ENCODE data around the gene HIGD2A.
A peak's percentile ranks its signal among the peaks of the same experiment; 100 is the strongest.

HIGD2A gene

GRCh38 chr5:176384991-176385390, 3.6 kb upstream of the HIGD2A start:
- no peak for DNase-seq (ENCODE audit: low spot score)
- CTCF ChIA-PET, result no interaction called here
- H3K27ac ChIP-seq, result peak overlapping the region; percentile 11
- no peak for TF ChIP-seq CTCF (conservative IDR thresholded peaks at IDR 0.05; ENCODE audit: low read depth)
- POLR2A ChIA-PET (ENCODE audit: low non-redundant PET), result no interaction called here

- ChIA-PET CTCF (no interaction called here), POLR2A (ENCODE audit: low non-redundant PET) (interaction anchor here (0.6 kb wide), 1 partner anchor 151 kb away, joined by 4 read pairs; the partner anchor contains the start of gene RNF44)
- DNase-seq (ENCODE audit: low spot score), result no peak
- no peak for TF ChIP-seq CTCF (conservative IDR thresholded peaks at IDR 0.05; ENCODE audit: low read depth)
- no peak overlapping the region for H3K27ac ChIP-seq
These were observed 2.1 kb upstream of the HIGD2A start for GRCh38 chr5:176386491-176386890.

- POLR2A ChIA-PET (ENCODE audit: low non-redundant PET), result no interaction called here
- peak overlapping the region; percentile 99; the same call in 1 of the 2 replicates for H3K27ac ChIP-seq
- TF ChIP-seq CTCF (conservative IDR thresholded peaks at IDR 0.05; ENCODE audit: low read depth), result no peak
- CTCF ChIA-PET, result interaction anchor here (0.5 kb wide), 1 partner anchor 599 kb away, joined by 4 read pairs; no protein-coding TSS in a partner anchor
- DNase-seq (ENCODE audit: low spot score), result no peak
These were observed 1.1 kb upstream of the HIGD2A start for GRCh38 chr5:176387384-176387925.

GRCh38 chr5:176388003-176388443, 528 bp upstream of the HIGD2A start:
- TF ChIP-seq CTCF (conservative IDR thresholded peaks at IDR 0.05; ENCODE audit: low read depth), result no peak
- DNase-seq (ENCODE audit: low spot score), result peak; percentile 50
- POLR2A ChIA-PET (ENCODE audit: low non-redundant PET), result interaction anchor here (1.8 kb wide), 1 partner anchor 18 kb away, joined by 4 read pairs; no protein-coding TSS in a partner anchor

GRCh38 chr5:176389135-176390123, 878 bp downstream of the HIGD2A start:
- no peak for DNase-seq (ENCODE audit: low spot score)
- H3K27ac ChIP-seq, result peak overlapping the region; percentile 99
- CTCF ChIA-PET, result interaction anchor here (0.7 to 1.1 kb wide), 3 partner anchors 21 to 58 kb away, joined by 3 read pairs; partner anchors contain the start of gene CLTB
- no peak for TF ChIP-seq CTCF (conservative IDR thresholded peaks at IDR 0.05; ENCODE audit: low read depth)
- POLR2A ChIA-PET (ENCODE audit: low non-redundant PET), result interaction anchor here (0.6 to 1.8 kb wide), 3 partner anchors 11 to 100 kb away, joined by 3 to 7 read pairs (median 4); no protein-coding TSS in a partner anchor

More at GRCh38 chr5:176388003-176388443, 528 bp upstream of the HIGD2A start:
- CTCF ChIA-PET, result interaction anchor here (0.6 to 0.7 kb wide), 3 partner anchors 22 to 923 kb away, joined by 3 read pairs; no protein-coding TSS in a partner anchor
- peak overlapping the region; percentile 99 for H3K27ac ChIP-seq

- CTCF ChIA-PET, result interaction anchor here (0.6 to 1.1 kb wide), 4 partner anchors 21 to 630 kb away, joined by 3 read pairs; partner anchors contain the start of gene KIAA1191
- no peak for DNase-seq (ENCODE audit: low spot score)
- POLR2A ChIA-PET (ENCODE audit: low non-redundant PET), result no interaction called here
- H3K27ac ChIP-seq, result peak overlapping the region; percentile 99
- TF ChIP-seq CTCF (conservative IDR thresholded peaks at IDR 0.05; ENCODE audit: low read depth), result no peak
These were observed 2.9 kb downstream of the HIGD2A start for GRCh38 chr5:176391479-176391878.

Measured in RWPE1 (cell line).